Stimulated activated CD8-positive, alpha-beta memory T cell treated with anti-CD3 and anti-CD28 coated beads, Interleukin-4, amount 100 ng/mL, for 24 hours (primary cell): Measurements from ENCODE around the gene L3MBTL4.

ENCODE experiments used
- DNase-seq: peaks from one replicate; pipeline ENCODE4 v3.0.0-alpha.2; 2020; ENCODE audit warnings: low read depth

Gene L3MBTL4

DNA sequence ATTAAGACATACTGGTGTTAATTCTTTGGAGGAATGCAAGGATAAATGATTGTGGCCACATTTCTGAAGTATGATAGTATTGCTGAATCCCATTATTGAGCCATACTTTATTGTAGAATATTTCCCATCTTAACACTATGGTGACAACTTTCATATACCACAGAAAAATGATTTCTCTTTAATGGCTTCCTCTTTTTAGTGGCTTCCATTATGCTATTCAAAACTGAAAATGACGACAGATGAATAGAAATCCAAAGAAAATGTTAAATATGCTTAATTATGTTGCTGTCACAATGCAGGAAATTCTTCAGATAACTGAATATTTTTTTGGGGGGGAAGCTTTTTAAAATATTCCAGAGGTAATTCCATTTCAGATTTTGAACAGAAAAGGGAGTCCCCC, 430.5 kb downstream of the L3MBTL4 start:
- DNase-seq = no peak

DNA sequence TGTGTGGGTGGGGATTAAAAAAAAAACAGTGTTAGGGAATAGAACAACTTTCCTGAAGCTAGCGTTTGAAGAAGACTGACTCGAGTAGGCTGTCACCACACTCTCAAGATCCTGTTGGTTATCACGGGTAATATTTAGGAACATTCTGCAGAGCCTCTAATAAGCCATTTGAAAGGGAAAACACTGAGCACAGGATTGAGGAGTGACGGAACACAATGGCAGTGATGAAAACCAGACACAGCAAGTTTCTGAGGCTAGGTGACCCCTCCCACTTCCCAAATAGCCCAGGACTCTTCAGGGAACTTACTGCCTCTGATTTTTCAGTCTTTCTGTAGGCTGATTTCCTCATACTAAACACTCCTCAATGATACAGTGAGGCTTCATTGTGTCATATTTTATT, 431.2 kb downstream of the L3MBTL4 start:
- DNase-seq = no peak

DNA sequence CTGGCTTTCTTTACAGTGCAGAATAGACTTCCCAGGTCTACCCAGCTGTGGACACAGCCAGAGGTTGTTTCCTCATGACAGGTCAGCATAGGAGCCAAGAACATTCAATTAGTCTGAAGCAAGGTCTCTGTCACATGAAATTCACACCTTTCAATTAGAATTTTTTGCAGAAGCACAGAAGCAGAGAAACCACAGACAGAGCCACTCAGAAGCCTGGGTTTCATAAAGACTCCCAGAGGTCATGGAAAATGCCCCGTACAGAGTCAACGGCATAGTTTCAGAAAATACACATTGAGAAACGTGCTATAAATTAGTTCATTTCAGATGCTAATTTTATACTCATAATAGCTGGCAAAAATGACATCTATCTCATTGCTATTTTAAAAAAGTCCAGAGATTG, 432.4 kb downstream of the L3MBTL4 start:
- no peak for DNase-seq

DNA sequence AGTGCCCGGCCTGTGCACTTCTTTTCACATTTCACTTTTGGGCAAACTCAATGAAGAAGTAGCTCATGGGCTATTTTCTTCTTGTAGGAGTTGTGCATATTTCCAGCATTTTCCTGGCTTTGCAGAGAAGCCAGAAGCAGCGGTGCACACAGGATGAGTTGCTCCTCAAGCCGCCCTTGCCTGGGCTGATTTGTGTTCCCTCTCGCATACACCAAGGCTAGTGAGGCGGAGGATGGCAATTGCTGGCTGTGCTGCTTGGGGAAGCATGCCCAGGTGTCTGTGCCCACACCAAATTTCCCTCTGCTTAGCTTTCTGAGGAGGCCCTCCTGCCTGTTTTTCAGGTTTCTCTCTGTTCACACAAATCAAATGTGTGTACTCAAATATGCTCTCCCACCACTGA, 434.0 kb downstream of the L3MBTL4 start:
- DNase-seq = no peak

DNA sequence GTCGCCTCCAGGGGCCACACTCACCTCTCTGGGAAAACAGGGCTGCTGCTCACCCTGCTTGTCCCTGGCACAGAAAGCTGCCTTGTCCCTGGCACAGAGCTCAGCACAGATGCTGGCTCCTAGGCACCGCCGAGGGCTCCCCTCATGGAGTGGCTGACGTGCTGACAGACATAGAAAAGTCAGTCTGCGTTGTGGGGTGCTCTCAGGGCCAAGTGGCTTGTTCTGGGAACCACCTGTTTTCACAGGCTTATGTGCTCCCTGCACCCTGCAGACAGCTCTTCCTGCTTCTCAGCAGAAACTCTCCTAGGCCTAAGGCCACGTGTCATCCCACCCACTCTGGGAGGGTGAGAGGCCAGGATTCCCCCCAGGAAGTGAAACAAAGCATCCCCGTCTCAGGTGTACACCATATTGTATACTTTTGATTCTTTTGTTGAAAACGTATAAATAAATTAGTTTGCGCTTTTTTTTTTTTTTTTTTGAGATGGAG, 434.7 kb downstream of the L3MBTL4 start:
- no peak for DNase-seq

DNA sequence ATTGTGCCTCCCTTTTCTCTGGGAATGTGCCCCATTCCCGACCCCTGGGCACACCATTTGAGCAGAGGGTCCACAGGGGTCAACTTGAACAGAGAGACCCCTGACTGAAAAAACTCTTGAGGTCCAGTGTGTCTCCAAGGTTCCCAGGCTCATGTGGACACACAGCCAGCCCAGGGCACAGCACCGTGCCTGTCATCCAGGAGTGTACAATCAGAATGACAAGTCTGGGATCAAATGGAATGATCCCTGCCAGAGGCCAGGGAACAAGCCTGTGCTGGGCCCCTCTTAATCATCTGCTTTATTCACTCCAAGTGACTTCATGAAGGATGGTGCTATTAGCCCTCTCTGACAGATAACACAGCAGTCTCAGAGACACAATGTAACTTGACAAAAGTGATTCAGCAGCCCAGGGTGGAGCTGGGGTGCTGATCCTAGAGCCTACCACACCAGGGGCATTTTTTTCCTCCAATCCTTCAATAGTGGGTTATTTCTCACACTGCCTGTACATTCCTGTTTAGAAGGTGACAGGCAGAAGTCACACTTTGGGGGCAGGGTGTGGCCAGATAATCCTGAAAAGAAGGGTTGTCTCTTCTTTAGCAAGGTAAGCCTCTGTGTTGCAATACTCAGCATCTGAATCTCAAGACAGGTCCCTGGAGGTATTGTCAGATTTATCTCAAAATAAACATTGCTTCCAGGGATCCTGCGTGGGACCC, 435.4 kb downstream of the L3MBTL4 start:
- no peak for DNase-seq

DNA sequence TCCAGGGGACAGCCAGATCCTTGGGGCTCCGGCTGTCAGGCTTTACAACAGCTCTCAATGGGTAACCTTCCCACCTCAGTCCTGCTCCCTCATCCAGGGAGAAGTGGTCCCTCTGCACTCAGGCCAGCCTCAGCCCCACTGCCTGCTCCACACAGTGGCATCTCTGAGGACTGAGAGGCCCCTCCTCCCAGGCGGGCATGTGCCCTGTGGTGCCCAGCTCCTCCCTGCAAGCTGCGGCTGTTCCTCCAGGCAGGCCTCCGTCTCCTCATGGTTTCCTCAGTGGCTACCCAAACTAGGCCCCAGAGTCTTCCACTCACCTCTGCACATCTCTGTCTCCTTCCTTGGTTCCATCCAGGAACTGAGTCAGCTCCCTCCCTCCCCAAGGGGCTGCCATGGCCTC, 437.7 kb downstream of the L3MBTL4 start:
- DNase-seq = no peak

DNA sequence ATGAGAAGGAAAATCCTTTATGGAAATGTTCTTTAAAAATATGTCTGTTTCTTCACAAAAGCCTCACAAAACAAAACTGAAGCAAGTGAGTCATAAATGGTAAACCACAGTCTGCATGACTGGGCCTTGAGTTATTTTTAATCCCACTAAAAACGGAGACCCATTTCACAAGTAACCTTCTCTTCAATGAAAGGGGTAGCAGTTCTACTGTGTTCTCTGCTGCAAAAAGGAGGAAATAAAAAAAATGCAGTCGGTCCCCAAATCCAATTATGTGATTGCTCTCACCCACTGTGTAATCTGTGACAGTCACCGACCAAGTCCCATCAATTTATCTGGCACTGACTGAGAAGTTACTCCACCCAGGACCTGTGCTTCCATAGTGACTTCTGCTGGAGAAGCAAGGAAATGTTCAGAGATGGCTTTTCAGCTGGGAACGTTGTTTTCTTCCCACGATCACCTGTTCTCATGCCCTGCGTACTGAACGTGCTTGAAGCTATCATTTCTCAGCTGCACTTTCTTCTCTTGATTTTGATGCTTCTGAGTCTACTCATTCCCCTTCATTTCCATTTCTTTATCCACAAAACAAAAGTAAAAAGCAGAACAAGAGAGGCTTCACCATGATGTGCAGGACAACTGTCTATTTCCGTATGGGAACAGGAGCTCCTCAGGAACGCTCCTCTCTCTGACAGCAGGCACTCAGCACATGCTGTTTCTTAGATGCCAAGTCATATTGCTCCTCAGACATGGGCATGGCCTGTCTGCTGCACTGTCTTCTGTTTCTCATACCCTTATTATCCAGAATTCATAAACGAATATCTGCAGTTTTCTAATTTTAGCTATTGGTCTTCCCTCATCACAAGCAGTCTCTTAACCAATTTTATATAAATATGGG, 439.4 kb downstream of the L3MBTL4 start:
- no peak for DNase-seq

DNA sequence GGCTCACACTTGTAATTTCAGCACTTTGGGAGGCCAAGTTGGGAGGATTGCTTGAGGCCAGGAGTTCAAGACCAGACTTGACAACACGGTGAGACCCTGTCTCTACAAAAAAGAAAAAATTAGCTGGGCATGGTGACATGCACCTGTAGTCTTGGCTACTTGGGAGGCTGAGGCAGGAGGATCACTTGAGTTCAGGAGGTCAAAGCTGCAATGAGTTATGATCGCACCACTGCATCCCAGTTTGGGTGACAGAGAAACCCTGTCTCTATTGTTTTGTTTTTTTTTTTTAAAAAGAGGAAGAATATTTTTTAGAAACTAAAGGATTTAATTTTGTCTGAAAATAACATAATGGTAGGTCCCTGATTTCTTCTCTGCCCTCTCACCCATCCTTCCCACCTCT, 440.0 kb downstream of the L3MBTL4 start:
- DNase-seq = no peak

DNA sequence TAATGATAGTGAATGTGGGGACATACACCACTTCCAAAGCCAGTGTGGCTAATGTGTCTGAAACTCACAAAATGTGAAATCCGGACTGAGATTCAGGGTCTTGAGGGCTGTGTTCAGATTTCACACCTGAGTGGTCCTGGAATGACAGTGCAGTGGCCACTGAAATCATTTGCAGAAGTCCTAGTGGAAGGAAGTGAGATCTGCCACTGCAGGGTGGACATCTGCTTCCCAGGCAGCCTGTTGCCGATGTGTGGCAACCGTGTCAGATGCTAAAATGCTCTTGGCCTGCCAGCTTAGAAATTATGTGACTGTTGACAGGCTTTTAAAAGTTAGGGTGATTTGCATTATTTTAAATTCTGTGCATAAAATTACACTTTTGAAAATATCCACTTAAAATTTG, 441.6 kb downstream of the L3MBTL4 start:
- no peak for DNase-seq

DNA sequence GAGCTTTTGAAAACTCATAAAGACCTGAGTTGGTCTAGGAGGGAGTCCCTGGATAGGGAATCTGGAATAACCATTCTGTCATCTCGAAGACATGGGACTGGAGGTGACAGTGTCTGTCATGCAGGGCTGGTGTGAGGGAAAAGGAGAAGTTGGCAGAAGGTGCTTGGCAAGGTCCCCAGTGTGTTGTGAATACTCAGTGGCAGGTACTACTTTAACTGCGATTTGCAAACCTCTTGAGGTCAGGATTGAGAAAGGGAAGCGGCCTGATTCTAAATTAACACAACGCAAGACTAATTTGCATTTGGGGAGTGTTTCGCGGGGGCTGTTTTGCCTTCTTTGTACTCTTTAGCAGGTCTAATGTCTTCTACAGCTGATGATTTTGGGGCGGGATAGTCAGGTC, 442.4 kb downstream of the L3MBTL4 start:
- no peak for DNase-seq

DNA sequence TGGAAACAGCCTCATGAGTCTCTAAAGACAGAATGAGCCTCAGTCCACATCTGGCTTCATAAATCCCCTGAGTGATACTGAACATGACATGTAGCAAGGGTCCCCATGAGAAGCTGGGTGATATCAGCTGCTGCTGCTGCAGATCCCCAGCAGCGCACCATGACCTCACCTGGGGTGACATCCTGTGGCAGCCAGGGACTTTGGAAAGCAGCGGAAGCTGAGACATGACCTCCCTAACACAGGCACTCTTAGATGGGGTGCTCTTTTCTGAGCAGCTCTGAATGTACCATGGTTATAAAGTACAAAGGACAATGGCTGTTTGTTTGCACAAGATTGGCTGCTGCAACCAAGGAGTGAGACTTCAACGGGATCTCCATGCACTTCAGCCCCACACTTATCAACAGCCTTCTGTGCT, 444.7 kb downstream of the L3MBTL4 start:
- no peak for DNase-seq

DNA sequence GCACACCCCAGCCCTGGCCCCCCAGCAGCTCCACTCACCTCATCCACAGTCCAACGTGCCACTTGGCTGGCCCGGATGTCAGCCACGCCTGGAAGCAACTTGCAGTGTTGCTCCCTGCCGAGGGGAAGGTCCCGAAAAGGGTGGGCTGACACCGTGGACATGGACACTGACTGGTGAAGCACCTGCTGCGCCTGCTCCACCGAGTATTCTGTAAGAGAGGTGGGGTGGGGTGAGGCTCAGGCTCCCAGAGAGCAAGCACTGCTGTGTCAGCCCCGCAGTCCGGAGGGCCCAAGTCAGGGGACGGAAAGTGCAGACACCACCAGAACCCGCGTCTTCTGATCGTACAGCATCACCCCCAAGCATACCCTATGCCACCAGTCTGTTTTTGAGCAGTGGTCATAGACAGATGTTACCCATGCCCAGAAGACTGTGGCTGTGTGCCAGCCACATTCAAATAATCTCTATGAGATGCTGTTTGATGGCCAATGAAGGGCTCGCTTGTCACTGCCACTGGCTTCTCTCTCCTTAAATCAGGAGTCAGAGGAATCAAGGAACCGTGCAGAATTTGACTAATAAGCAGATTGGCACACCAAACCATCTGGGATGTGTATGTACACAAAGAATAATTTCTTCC, 445.2 kb downstream of the L3MBTL4 start:
- DNase-seq = no peak

DNA sequence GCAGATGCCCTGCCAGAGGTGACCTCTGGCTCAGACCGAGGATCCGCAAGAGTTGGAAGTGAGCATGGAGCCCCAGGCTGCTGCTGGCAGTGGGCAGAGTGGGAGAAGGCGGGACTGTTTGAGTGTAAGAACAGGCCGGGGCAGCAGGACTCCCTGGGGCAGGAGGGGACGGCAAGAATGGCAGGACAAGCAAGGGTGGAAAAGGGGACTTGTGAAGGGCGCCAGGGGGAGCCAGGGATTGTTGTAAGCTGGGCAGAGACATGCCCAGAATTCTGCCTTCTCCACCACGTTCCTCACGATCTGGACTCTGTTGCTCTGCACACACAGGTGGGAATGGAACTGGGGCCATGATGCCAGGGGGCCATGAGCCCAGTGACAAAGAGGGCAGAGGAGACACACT, 447.0 kb downstream of the L3MBTL4 start:
- no peak for DNase-seq

DNA sequence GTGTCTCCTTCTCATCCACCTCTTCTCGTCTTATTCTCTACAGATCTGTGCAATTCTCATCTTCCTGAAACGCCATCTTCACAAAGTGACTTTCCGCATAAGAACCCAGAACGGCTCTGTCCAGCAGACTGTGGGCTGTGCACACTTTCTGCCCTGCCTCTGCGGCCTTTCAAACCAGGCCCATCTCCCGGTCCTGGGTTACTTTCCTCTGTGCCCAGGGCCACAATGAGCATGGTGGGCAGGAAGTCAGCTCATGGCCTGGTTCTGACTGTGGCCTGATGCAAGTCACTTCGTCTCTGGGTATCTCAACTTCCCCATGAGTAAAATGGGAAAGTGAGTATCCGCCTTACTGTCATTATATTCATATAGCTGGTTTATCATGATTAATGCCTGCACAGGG, 447.7 kb downstream of the L3MBTL4 start:
- DNase-seq = no peak

DNA sequence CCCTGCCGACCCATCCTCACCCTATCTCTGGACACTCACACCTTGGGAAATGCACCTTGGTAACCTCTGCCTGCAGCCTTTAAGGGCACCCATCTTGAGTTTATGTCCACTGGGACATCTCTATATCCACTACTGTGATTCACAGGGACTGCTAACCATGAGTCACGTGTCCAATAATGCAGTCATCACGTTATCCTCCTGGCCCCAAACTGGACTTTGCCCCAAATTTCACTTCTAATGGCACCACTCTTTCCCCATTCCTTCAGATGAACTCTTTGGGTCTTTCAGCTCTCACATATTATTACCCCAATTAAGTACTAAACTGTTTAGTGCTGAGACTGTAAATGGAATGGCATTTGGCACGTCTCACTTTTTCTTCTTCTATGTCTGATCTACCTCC, 448.2 kb downstream of the L3MBTL4 start:
- DNase-seq = no peak

DNA sequence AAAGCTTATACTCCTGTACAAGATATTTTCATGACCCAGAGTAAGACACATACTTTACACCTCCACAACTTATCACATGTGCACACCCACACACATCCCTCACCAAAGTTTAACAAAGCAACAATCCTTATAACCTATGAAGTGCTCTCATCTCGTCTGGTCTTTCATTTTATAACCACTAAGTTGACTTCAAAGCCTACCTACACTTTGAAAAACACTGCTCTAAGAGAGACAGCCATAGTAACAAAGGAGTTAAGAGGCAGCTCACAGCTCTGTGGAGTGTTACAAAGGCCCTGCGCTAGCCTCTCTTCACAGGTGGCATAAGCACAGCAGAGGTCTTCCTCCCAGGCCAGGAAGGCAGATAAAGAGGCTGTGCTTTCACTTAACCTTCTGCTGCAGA, 449.7 kb downstream of the L3MBTL4 start:
- DNase-seq = no peak

DNA sequence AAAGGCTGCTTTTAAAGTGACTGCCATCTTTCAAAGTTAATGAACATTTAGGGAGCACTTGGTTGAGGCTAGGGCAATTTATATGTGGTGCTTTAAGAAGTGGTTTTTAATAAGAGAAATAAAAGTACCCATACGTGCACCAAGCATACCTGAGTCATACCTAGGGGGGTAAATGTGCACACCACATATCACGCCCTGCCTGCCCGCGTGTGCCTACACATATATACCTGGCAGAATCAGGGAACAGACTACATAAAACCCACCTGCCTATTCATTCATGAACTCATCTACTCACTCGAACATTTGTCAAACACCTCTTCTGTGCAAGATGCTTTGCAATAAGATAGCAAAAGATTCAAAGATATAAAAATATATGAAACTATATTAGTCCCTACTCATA, 450.1 kb downstream of the L3MBTL4 start:
- DNase-seq = no peak

DNA sequence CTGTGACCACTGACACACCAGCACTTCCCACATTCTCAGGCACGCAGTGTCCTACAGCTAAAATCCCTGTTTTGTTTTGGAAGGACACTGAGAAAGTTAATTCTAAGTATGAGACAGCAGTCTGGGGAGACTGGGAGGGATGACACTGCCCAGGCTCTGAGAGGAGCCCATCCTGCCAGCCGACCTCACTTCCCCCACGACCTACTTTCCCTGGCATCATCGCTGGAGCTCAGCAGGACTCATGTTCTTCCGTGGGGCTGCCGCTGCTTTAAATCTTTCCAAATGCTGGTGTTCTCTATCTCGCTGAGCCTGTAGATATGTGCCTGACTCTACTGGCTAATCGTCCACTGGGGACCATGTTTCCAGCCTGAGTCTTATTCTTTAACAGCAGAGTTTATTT, 450.6 kb downstream of the L3MBTL4 start:
- no peak for DNase-seq

DNA sequence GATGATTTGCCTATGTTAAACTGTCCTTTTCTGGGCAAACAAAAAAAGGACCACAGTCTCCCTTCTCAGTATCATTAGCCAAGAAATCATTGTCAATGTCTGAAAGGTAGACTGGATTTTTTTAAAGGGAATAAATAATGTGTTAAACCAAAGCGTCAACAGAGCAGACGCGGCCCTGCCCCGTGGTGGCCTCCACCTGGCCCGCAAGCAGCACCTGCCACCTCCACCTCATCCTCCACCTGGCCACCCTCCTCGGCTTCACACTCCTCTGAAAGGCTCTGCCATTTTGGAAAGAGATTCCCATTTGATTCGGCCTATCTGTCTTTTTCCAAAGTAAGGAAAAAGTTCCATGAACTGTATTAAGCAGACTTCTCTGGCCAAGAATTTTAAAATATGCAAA, 451.4 kb downstream of the L3MBTL4 start:
- DNase-seq = no peak

DNA sequence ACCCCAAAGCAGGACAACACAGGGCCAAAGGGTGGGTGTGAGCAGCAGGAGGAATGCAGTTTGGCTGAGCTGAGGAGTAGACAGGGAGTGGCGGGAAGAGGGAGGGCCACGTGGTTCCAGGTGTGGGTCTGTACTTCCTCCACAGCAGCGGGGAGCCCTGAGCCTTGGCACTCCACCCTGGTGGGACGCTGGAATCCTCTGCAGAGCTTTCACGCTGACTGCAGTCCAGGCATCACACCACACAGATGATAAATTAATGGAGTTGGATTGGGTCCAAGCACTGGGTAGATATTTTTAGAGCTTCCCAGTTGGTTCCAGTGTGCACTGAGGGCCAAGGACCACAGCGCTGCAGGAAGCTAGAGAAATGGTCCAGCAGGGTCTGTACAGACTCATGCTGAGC, 452.3 kb downstream of the L3MBTL4 start:
- no peak for DNase-seq

DNA sequence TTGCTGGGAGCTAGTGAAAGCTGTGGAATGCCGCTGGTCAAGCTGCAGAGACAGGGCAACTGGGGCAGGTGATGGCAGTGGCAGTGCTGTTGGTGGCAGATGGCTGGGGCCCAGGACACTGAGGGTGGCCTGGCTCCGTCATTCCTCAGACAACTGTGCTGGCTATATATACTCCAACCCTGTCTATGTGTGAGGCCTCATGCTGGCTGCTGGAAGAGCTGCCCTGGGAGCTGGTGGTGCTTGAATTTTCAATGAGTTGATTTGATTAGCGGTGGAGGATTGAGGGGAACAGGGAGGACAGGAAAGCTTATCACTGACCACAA, 452.9 kb downstream of the L3MBTL4 start:
- DNase-seq = no peak
